ENCODE results near the gene CCDC54.

CCDC54 gene

DNA sequence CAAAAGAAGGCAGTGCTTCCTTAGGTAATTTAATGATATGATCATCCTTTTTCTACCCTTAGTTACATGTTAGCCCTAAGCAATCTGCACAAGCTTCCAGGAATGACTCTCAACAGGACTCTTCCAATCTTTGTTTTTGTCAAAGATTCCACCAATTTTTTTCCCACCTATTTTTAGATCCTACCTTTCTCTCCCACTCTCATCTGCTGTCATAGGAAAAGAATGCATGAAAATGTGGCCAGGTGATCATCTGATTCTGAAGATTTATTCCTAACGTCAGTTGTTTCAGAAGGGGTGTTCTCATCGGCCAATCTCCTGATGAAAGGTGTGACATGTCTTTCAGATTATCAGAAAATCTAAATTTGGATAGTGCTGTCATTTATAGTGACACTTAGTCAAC, 7.2 kb downstream of the CCDC54 start:
- Histone ChIP-seq H2BK15ac (ENCODE audit: low read depth, poor library complexity, severe bottlenecking) (no peak overlapping the region), H3K27me3 (ENCODE audit: control insufficient read depth in 1 of 2, insufficient read depth in 1 of 2, low read length in 2 of 2) (peaks cover 0 to 12% of the 10 kb centered on the region in 2 experiments), H3K14ac (ENCODE audit: low read length in 2 of 2) (no peak overlapping the region), H3K4me2 (ENCODE audit: low read length, poor library complexity, severe bottlenecking) (no peak overlapping the region), H2BK12ac (ENCODE audit: low read length in 2 of 2) (no peak overlapping the region), H3K9me3 (ENCODE audit: control insufficient read depth, low read length) (no peaks in the 10 kb centered on the region), H4K91ac (ENCODE audit: low read length) (no peak overlapping the region), H3K36me3 (ENCODE audit: control insufficient read depth in 1 of 2, insufficient read depth in 2 of 2, low read depth in 1 of 2, low read length in 2 of 2) (no peaks in the 10 kb centered on the region), H3K4me1 (ENCODE audit: control insufficient read depth, insufficient read depth, low read depth, low read length) (no peaks in the 10 kb centered on the region), H4K8ac (ENCODE audit: low read length) (no peak overlapping the region), H3K79me1 (replicated peaks; ENCODE audit: low read length, poor library complexity, severe bottlenecking) (no peaks in the 10 kb centered on the region), H2BK120ac (ENCODE audit: low read depth, low read length) (no peak overlapping the region), H2AFZ (ENCODE audit: low read depth, low read length) (no peak overlapping the region), H3K4me3 (ENCODE audit: insufficient read depth in 1 of 2, low read depth in 1 of 2, low read length in 2 of 2) (no peak overlapping the region), H3K27ac (ENCODE audit: low read length, poor library complexity, severe bottlenecking) (no peak overlapping the region), H3K18ac (ENCODE audit: low read depth in 1 of 2, low read length in 2 of 2) (no peak overlapping the region), H3K4ac (ENCODE audit: low read depth in 1 of 2, low read length in 2 of 2) (no peak overlapping the region), H2BK5ac (ENCODE audit: low read depth, low read length, poor library complexity, severe bottlenecking) (no peak overlapping the region), H2AK5ac (ENCODE audit: low read length, severe bottlenecking) (no peak overlapping the region), H3K23ac (ENCODE audit: low read length in 2 of 2) (no peak overlapping the region), H3K9ac (ENCODE audit: low read length) (no peak overlapping the region)
- 100% methylated on average over 1 of the region's 2 CpGs for WGBS
- DNase-seq = no peak

DNA sequence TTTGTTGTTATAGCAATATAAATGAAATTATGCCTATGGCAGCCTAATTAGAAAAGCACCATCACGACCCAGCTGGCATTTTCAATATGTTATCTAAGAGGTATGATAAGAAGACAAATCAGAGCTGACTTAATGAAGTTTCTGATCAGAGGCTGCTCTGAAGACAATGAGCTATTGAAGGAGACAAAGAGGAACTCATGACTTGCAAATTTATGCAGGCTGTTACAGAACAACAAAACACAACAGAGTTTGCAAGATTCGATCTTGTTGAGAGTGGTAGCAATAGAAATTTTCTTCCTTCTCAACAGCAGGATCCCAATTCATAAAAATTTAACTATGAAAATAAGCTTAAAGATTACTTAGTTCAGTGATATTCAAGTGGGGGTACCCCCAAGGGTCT, 7.7 kb downstream of the CCDC54 start:
- Histone ChIP-seq H3K4me2 (ENCODE audit: low read length, poor library complexity, severe bottlenecking) (no peak overlapping the region), H3K4me1 (ENCODE audit: control insufficient read depth, insufficient read depth, low read depth, low read length) (no peaks in the 10 kb centered on the region), H3K4ac (ENCODE audit: low read depth in 1 of 2, low read length in 2 of 2) (no peak overlapping the region), H2BK120ac (ENCODE audit: low read depth, low read length) (no peak overlapping the region), H2AK5ac (ENCODE audit: low read length, severe bottlenecking) (no peak overlapping the region), H3K18ac (ENCODE audit: low read depth in 1 of 2, low read length in 2 of 2) (no peak overlapping the region), H2BK12ac (ENCODE audit: low read length in 2 of 2) (no peak overlapping the region), H3K27ac (ENCODE audit: low read length, poor library complexity, severe bottlenecking) (no peak overlapping the region), H3K27me3 (ENCODE audit: control insufficient read depth in 1 of 2, insufficient read depth in 1 of 2, low read length in 2 of 2) (peaks cover 0 to 12% of the 10 kb centered on the region in 2 experiments), H4K8ac (ENCODE audit: low read length) (no peak overlapping the region), H3K4me3 (ENCODE audit: insufficient read depth in 1 of 2, low read depth in 1 of 2, low read length in 2 of 2) (no peak overlapping the region), H3K14ac (ENCODE audit: low read length in 2 of 2) (no peak overlapping the region), H2BK15ac (ENCODE audit: low read depth, poor library complexity, severe bottlenecking) (no peak overlapping the region), H3K79me1 (replicated peaks; ENCODE audit: low read length, poor library complexity, severe bottlenecking) (no peaks in the 10 kb centered on the region), H2BK5ac (ENCODE audit: low read depth, low read length, poor library complexity, severe bottlenecking) (no peak overlapping the region), H3K9ac (ENCODE audit: low read length) (no peak overlapping the region), H3K9me3 (ENCODE audit: control insufficient read depth, low read length) (no peaks in the 10 kb centered on the region), H4K91ac (ENCODE audit: low read length) (no peak overlapping the region), H2AFZ (ENCODE audit: low read depth, low read length) (no peak overlapping the region), H3K36me3 (ENCODE audit: control insufficient read depth in 1 of 2, insufficient read depth in 2 of 2, low read depth in 1 of 2, low read length in 2 of 2) (no peaks in the 10 kb centered on the region), H3K23ac (ENCODE audit: low read length in 2 of 2) (no peak overlapping the region)
- DNase-seq = no peak
- WGBS = no CpG with 5 or more reads among the region's 2 CpGs

DNA sequence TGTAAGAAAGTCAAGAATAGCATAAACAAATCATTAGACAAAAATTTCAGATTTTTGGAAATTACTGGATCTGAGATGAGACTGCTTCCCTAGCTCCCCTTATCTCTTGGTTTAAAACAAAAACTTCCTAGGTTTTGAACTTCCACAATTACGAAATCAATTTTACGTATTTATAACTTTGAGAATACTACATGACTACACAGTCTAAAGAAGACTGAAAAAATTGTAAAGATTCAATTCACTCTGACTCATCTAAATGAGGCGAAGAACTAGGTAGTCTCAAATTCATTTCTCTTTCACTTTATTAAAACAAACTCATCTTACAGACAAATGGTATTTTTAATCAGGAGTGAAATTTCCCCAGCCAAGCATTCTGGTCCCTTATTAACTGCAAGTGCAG, 10.3 kb downstream of the CCDC54 start:
- 95% methylated on average over 2 of the region's 3 CpGs for WGBS
- Histone ChIP-seq H3K23ac (ENCODE audit: low read length in 2 of 2) (no peak overlapping the region), H3K4me1 (ENCODE audit: control insufficient read depth, insufficient read depth, low read depth, low read length) (no peaks in the 10 kb centered on the region), H3K9ac (ENCODE audit: low read length) (no peak overlapping the region), H3K27ac (ENCODE audit: low read length, poor library complexity, severe bottlenecking) (no peak overlapping the region), H3K14ac (ENCODE audit: low read length in 2 of 2) (no peak overlapping the region), H4K8ac (ENCODE audit: low read length) (no peak overlapping the region), H2BK120ac (ENCODE audit: low read depth, low read length) (no peak overlapping the region), H3K4me2 (ENCODE audit: low read length, poor library complexity, severe bottlenecking) (no peak overlapping the region), H2AFZ (ENCODE audit: low read depth, low read length) (no peak overlapping the region), H2BK15ac (ENCODE audit: low read depth, poor library complexity, severe bottlenecking) (no peak overlapping the region), H3K18ac (ENCODE audit: low read depth in 1 of 2, low read length in 2 of 2) (no peak overlapping the region), H2BK5ac (ENCODE audit: low read depth, low read length, poor library complexity, severe bottlenecking) (no peak overlapping the region), H3K4me3 (ENCODE audit: insufficient read depth in 1 of 2, low read depth in 1 of 2, low read length in 2 of 2) (no peak overlapping the region), H2AK5ac (ENCODE audit: low read length, severe bottlenecking) (no peak overlapping the region), H3K27me3 (ENCODE audit: control insufficient read depth in 1 of 2, insufficient read depth in 1 of 2, low read length in 2 of 2) (peaks cover 0 to 5% of the 10 kb centered on the region in 2 experiments), H3K79me1 (replicated peaks; ENCODE audit: low read length, poor library complexity, severe bottlenecking) (no peaks in the 10 kb centered on the region), H3K36me3 (ENCODE audit: control insufficient read depth in 1 of 2, insufficient read depth in 2 of 2, low read depth in 1 of 2, low read length in 2 of 2) (no peaks in the 10 kb centered on the region), H3K4ac (ENCODE audit: low read depth in 1 of 2, low read length in 2 of 2) (no peak overlapping the region), H2BK12ac (ENCODE audit: low read length in 2 of 2) (no peak overlapping the region), H3K9me3 (ENCODE audit: control insufficient read depth, low read length) (no peaks in the 10 kb centered on the region), H4K91ac (ENCODE audit: low read length) (no peak overlapping the region)
- peak; percentile 4 for DNase-seq

DNA sequence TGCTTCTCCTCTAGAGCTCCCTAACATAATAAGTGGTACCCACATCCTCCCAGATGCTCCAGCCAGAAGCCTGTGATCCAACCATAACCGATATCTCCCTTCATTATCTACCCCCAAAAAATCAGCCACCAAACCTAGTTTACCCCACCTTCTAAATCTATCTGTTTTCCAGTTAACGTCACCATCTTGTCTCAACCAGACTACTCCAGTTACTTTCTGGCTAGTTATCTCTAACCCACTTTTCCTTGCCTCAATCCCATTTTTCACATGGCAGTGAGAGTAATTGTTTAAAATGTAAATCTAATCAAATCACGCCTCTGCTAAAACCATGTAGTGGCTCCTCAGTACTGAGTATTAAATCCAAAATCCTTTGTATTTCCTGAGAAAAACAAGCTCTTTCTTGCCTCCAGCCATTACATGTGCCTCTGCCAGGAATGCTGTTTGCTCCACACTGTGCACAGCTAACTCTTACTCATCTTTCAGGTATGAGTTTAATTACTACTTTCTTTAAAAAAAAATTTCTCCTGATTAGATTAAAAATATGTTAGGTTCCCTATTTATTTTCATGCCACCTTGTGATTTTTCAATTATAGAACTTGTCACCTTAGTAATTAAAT, 15.4 kb downstream of the CCDC54 start:
- WGBS = 86% methylated on average over 3 of the region's 3 CpGs
- H3K27me3 ChIP-seq (ENCODE audit: control insufficient read depth in 1 of 2, insufficient read depth in 1 of 2, low read length in 2 of 2) = no peaks in the 10 kb centered on the region
- H2BK15ac ChIP-seq (ENCODE audit: low read depth, poor library complexity, severe bottlenecking) = no peak overlapping the region

More for the DNA sequence above, 15.4 kb downstream of the CCDC54 start:
- Histone ChIP-seq H3K79me1 (replicated peaks; ENCODE audit: low read length, poor library complexity, severe bottlenecking) (no peaks in the 10 kb centered on the region), H3K36me3 (ENCODE audit: control insufficient read depth in 1 of 2, insufficient read depth in 2 of 2, low read depth in 1 of 2, low read length in 2 of 2) (no peaks in the 10 kb centered on the region), H3K27ac (ENCODE audit: low read length, poor library complexity, severe bottlenecking) (no peak overlapping the region), H3K18ac (ENCODE audit: low read depth in 1 of 2, low read length in 2 of 2) (no peak overlapping the region), H2BK5ac (ENCODE audit: low read depth, low read length, poor library complexity, severe bottlenecking) (no peak overlapping the region), H2BK12ac (ENCODE audit: low read length in 2 of 2) (no peak overlapping the region), H3K4me2 (ENCODE audit: low read length, poor library complexity, severe bottlenecking) (no peak overlapping the region), H2AK5ac (ENCODE audit: low read length, severe bottlenecking) (no peak overlapping the region), H3K9me3 (ENCODE audit: control insufficient read depth, low read length) (no peaks in the 10 kb centered on the region), H4K91ac (ENCODE audit: low read length) (no peak overlapping the region), H3K4ac (ENCODE audit: low read depth in 1 of 2, low read length in 2 of 2) (no peak overlapping the region), H3K4me3 (ENCODE audit: insufficient read depth in 1 of 2, low read depth in 1 of 2, low read length in 2 of 2) (no peak overlapping the region), H3K4me1 (ENCODE audit: control insufficient read depth, insufficient read depth, low read depth, low read length) (no peaks in the 10 kb centered on the region), H4K8ac (ENCODE audit: low read length) (no peak overlapping the region), H3K23ac (ENCODE audit: low read length in 2 of 2) (no peak overlapping the region), H3K14ac (ENCODE audit: low read length in 2 of 2) (no peak overlapping the region), H3K9ac (ENCODE audit: low read length) (peak overlapping the region; percentile 35), H2AFZ (ENCODE audit: low read depth, low read length) (no peak overlapping the region), H2BK120ac (ENCODE audit: low read depth, low read length) (no peak overlapping the region)
- peak; percentile 33 for DNase-seq

All from mesenchymal stem cell (in vitro differentiated cells and primary cell).